HG03432 (cell line): Measurements from ENCODE around the gene GCH1.
"Not testable (repeated sequence)": the region's sequence is repeated elsewhere in the genome, so short reads cannot be mapped to it uniquely, and the experiment has no call there.

Experiments used
- ATAC-seq: cut with Tn5 transposase; IDR thresholded peaks from one replicate; pipeline ENCODE4 v1.9.1; 2021; ENCODE audit warnings: mild to moderate bottlenecking, moderate library complexity; ENCODE audit not compliant: unreplicated experiment

Gene GCH1, protein sequence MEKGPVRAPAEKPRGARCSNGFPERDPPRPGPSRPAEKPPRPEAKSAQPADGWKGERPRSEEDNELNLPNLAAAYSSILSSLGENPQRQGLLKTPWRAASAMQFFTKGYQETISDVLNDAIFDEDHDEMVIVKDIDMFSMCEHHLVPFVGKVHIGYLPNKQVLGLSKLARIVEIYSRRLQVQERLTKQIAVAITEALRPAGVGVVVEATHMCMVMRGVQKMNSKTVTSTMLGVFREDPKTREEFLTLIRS

DNA sequence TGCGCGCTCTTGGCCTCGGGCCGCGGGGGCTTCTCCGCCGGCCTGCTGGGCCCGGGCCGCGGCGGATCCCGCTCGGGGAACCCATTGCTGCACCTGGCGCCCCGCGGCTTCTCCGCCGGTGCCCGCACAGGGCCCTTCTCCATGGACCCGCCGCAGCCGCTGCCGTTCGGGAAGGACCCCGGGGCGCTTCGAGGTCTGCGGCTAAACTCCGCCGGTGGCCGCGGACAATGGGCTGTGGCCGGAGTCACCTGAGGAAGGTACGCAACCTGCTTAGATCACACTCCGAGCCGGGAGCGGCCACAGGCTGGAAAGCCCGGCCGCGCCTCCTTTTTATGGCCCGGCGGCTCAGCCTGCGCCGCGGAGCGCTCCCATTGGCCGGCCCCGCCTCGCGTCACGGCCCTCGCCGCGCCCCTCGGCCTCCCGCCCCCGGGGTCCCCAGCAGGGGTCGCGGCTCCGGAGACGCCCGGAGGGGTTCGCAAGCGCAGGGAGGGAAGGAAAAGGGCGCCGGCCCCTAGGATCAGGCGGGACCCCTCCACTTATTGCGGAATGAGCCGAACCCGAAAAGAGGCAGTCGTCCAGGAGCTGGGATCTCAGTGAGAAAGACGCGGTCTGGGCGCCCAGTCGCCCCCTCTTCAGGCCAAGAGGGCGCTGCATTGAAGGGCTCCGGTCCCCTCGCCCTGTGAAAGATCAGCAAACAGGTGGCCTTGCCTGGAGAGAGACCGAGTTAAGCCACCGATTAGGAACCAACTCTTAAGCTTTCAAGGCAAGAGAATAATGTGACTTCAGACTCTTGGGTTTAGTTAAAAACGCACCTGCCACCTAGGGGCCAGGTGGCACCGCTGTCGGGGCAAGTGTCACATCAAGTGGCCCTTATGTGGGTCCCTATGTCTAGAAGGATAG is at the start of gene GCH1:
TSS of gene GCH1 (minus strand) at position 306 of the 900 bp plus-strand sequence. CDS start at position 143, 163 bp downstream.
- ATAC-seq = peak; percentile 90

GRCh38 chr14:54947230-54947629 is 44.6 kb upstream of the GCH1 start:
- no peak for ATAC-seq

DNA sequence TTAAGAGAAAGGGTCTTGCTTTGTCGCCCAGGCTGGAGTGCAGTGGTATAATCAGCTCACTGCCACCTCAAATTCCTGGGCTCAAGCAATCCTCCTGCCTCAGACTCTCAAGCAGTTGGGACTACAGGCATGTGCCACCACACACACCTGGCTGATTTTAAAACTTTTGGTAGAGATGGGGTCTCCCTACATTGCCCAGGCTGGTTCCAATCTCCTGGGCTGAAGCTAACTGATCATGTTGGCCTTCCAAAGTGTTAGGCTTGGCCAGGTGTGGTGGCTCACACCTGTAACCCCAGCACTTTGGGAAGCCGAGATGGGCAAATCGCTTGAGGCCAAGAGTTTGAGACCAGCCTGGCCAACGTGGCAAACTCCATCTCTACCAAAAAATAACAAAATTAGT is 43.9 kb upstream of the GCH1 start:
- ATAC-seq = no peak

GRCh38 chr14:54944737-54945391 is 42.2 kb upstream of the GCH1 start:
- ATAC-seq = no peak

DNA sequence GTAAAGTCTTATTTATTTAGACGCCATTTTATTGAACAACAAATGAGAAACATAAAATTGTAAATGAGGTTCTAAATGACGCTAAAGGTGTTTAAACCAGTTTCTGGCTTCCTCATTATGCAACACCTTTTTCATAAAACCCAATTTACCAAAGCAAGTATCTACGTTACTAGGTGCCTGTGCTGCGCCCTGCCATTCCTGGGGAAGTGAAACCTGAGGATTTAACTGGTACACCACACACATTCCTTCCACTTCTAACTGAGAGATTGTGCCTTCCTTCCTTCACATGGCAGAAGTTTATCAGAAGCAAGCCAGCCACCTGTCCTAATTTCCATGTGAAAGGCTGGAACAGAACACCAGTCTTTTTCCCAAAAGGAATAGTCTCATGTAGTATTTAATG is 40.3 kb upstream of the GCH1 start:
- ATAC-seq = no peak

GRCh38 chr14:54936816-54937215 is 34.2 kb upstream of the GCH1 start:
- ATAC-seq = no peak

DNA sequence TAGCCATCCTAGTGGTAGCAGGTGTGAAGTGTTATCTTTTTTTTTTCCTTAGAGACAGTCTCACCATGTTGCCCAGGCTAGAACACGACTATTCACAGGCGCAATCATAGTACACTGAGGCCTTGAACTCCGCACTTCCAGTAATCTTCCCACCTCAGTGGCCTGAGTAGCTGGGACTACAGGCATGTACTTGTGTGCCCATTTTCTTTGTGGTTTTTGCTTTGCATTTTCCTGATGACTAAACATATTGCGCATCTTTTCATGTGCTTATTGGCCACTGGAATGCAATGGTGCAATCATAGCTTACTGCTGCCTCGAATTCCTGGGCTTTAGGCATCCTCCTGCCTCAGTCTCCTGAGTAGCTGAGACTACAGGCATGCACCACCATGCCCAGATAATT is 33.3 kb upstream of the GCH1 start:
- no peak for ATAC-seq

- ATAC-seq = no peak
Measured at GRCh38 chr14:54935100-54935499, 32.5 kb upstream of the GCH1 start.

DNA sequence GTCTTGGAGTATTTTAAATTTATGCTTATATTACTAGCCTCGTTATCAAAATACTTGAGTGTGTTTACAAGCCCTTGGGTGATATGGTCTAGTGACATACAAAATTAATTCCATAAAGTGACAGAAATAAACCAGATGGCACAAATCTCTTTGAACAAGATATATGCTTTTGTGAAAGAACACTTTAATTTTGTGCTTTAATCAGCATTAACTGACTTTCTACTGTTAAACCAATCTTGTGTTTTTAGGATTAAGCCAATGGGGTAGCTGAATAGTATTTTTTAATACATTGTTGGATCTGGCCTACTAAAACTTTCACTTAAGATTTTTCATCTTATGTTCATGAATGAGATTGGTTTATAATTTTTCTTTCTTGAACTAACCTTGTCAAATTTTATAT is 30.4 kb upstream of the GCH1 start:
- no peak for ATAC-seq

DNA sequence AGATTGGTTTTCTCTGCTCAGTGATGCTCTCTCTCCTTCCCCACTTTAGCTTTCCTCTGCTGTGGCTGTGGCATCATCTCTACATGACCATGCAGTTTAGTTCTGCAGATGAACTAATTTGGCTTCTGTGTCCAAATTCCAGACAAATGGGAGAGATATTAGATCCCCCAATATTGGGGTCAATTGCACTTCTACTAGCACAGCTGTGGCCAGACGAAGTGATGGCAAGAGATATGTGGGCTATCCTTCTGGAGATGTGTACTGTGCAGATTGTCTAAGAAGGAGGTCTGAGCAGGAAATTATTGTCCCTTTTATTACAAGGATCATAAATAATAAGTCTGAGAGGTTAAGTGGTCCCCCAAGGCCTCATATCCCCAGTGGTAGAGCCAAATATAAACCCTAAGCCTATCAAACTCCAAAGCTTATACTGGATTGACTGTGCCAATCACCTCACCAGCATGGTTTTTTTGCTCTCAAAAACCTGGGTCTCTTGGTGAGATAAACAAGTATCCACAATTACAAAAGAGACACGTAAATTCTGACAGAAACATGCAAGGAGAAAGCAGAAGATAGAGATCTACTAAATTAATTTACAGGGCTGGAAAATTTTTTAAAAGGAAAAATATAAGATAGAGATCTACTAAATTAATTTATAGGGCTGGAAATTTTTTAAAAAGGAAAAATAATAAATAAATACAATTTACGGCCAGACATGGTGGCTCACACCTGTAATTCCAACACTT is 29.1 kb upstream of the GCH1 start:
- no peak for ATAC-seq

DNA sequence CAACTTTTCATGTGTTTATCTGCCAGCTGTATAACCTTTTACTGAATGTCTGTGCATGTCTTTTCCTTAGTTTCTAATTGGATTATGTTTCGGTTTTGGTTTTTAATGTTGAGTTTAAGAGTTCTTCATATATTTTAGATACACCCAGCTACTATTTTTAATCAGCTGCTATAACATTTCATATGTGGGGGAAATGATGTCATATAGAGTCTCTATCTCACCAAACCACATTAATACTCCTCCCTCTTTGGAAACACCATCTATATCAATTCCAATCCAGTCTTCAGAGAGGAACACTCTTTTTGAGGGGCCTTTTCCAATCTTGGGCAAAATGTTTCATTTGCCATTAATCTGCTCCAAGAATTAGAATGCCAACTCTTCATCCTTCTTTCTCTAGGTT is 28.5 kb upstream of the GCH1 start:
- no peak for ATAC-seq

GRCh38 chr14:54929556-54929955 is 26.9 kb upstream of the GCH1 start:
- no peak for ATAC-seq

- ATAC-seq = no peak
Measured at GRCh38 chr14:54928216-54928615, 25.6 kb upstream of the GCH1 start.

DNA sequence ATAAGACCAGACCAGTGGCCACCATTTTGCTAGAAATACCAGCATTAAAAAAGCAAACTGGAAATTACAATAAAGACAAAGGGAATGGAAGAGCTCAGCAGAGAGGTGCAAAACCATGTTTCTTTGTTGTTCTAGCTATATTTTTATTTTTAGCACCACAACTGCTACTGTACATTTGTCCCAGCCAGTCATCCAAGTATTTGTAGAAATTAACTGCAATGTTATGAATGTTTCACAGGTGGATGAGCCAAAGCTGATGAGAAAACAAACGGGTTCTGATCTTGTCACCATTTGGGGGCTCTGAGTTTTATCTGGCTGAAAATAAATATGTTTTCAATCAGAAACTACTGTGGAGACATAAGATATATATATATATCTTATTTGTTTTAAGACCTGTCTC is 24.9 kb upstream of the GCH1 start:
- ATAC-seq = no peak

DNA sequence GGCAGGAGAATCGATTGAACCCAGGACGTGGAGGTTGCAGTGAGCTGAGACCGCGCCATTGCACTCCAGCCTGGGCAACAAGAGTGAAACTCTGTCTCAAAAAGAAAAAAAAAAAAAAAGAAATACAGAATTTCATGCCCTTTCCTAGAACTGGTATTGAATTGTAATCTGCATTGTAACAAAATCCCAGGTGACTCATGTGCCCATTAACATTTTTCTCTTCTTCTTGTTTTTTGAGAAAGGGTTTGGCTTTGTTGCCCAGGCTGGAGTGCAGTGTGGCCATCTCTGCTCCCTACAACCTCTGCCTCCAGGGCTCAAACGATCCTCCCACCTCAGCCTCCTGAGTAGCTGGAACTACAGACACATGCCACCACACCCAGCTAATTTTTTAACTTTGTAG is 23.9 kb upstream of the GCH1 start:
- not testable (repeated sequence) for ATAC-seq

GRCh38 chr14:54922598-54922997 is 20.0 kb upstream of the GCH1 start:
- no peak for ATAC-seq

DNA sequence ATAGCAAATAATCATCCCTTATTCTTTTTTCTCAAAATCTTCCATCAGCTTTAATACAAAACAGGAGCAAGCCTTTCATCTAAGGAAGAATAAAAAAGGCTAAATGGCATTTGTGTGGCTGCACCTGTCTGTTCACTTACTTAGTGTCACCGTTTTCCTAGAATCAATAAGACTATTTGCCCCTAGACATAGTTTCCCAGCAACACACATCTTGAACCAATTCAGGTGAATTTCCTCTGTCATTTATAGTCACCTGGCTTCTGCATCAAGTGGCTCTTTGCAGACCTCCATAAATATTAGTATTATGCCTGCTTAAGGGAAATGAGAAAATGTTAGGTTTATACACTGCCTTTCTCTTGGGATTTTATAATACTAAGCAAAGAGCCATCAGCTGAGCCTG is 17.4 kb upstream of the GCH1 start:
- ATAC-seq = no peak

- ATAC-seq = no peak
Measured at GRCh38 chr14:54919330-54919729, 16.7 kb upstream of the GCH1 start.

DNA sequence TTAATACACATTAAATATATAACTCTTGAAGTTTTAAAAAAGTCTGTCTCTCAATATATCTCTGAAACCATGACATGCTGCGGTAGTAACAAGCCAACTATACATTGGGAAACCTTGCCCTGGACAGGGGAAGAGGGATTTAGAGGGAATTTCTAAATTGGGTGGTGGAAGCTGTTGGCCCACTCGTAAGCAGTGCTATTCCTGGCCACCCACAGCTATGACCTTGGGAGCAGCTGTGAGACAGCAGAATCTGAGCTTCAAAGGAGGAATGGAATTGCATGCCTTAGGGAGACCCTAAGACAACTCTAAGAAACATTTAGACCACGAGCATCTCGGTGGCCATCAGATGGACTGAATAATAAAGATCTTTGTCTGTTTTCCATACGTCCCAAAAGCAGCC is 15.8 kb upstream of the GCH1 start:
- no peak for ATAC-seq

DNA sequence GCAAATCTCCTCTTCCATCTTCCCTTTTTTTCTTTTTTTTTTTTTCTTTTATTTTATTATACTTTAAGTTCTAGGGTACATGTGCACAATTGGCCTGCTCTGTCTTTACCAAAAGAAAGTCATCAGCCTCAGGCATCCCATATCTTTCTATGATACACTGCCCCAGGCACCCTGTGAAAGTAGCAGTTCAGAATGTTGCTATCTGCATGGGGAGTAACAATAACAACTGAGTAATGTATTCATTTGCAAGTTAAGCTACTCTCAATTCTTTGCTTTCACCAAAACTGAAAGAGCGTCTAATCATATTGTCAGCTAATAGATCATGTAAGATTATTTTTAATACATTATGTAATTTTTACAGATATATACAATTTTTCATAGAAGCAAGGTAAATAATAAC is 13.5 kb upstream of the GCH1 start:
- ATAC-seq = no peak
